ENCODE measurements around the gene DDX47.
"Not testable (repeated sequence)": the region's sequence is repeated elsewhere in the genome, so short reads cannot be mapped to it uniquely, and the experiment has no call there.

The DDX47 gene

DNA sequence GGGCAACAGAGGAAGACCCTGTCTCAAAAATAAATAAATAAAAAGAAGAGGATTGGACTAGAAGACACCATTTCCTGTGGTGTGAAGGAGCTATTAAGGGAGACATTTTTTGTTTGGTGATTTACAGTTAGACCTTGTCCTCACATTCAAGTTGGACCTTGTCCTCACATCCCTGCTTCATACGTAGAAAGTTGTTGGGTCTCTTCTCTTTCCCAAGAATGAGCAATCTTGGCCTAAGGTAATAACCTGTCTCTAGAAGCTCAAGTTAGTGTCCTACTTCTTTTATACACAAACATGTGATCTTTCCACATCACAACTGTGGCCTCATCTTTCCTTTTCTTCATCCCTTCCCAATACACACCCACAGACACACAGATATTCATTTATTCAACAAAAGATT is 14.7 kb upstream of the DDX47 start:
- DNase-seq: no peak

- DNase-seq: no peak
These were observed 13.8 kb upstream of the DDX47 start for GRCh38 chr12:12799163-12799920.

DNA sequence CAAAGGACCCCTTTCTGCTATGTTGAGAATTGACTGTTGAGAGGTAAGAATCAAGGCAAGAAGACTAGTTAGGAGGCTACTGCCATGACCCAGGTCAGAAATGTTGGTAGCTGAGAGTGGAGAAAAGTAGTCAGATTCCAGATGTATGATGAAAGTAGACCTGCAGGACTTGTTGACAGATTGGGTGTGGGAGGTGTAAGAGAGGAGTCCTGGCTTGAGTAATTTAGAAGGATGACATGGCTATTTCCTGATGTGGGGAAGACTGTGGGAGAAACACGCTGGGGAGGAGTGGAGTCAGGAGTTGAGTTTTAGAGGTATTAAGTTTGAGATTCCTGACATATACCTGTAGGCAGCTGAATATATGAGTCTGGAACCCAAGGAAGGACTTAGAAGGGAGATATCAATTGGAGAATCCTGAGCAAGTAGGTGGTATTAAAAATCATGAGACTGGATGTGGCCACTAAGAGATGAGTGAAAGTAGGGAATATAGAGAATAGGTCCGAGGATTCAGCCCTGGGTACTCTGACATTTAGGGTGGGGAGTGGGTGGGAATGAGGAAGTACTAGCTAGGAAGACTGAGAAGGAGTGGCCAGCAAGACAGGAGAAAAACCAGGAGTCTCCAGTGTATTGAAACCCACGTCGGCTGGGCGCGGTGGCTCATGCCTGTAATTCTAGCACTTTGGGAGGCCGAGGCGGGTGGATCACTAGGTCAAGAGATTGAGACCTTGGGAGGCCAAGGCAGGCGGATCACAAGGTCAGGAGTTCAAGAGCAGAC is 12.6 kb upstream of the DDX47 start:
- no peak for DNase-seq

DNA sequence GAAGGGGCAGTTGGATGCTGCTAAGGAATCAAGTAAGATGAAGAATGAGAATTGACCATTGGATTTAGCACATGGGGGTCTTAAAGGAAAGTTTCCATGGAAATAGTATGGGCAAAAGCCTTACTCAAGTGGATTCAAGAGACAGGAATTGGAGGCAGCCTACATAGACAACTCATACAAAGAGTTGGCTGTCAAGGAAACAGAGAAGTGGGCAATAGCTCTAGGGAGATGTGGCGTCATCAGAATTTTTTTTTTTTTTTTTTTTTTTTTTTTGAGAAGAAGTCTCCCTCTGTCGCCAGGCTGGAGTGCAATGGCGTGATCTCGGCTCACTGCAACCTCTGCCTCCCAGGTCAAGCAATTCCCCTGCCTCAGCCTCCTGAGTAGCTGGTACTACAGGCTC is 11.5 kb upstream of the DDX47 start:
- not testable (repeated sequence) for DNase-seq

GRCh38 chr12:12803186-12803585 is 10.0 kb upstream of the DDX47 start:
- DNase-seq: peak; percentile 73

DNA sequence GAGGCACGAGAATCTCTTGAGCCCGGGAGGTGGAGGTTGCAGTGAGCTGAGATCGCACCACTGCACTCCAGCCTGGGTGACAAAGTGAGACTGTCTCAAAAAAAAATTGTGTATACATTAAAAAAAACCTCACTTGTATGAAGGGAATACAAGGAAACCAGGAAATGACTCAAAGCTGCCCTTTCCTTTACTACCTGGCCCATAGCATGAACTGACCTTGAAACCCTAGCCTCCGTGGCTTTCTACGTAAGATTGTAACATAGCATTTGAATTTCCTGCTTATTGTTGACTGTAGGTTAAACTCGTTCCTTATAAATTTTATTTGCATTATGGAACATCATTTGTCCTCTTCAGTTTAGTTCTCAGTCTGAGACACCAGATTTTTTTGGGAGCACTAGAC is 9.1 kb upstream of the DDX47 start:
- no peak for DNase-seq

DNA sequence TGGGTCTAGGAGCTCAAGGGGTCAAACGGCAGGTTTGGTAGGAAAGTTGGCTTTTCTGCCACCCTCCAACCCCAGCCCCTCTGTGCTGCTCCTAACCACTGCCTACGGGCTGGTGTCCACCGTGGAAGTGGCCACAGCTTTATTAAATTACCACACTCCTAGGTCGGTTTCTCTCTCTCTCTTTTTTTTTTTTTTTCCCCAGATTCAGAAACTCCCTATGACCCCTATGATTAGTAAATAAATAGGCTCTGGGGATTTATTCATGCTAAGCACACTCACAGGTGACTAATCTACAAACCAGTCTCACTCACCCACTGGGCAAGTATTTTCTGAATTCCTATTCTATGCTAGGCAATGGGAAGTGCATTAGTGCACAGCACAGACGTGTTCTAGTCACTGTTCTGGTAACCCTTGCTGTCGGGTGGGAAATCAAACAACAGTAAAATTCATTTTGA is 8.7 kb upstream of the DDX47 start:
- no peak for DNase-seq

DNA sequence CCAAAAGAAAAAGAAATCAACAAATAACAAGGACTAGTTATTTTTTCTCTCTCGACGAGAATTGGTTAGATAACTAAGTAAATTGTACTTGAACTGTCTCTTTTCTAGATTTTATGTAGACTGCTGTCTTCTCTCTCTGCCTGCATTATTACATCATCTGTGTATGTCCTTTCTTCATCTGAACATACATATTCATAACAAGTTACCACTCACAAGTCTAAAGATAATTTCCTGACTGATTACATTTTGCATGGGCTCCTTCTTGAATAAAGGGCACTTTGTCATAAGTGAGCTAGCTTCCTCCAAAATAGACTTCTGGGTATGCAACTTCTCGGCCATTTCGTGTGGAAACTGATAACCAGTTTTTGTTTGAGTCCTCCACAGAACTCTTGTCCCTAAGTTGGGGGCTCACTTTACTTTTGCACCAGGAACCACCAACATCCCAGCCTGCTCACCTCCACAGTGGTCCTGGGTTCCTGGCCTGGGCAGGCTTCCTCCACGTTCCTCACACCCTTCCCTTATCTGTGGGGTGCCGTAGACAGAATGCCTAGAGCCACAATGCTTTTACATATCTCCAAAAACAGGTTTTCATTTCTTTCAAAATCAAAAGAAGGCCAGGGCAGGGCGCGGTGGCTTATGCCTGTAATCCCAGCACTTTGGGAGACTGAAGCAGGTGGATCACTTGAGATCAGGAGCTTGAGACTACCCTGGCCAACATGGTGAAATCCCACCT is 6.2 kb upstream of the DDX47 start:
- DNase-seq: no peak

DNA sequence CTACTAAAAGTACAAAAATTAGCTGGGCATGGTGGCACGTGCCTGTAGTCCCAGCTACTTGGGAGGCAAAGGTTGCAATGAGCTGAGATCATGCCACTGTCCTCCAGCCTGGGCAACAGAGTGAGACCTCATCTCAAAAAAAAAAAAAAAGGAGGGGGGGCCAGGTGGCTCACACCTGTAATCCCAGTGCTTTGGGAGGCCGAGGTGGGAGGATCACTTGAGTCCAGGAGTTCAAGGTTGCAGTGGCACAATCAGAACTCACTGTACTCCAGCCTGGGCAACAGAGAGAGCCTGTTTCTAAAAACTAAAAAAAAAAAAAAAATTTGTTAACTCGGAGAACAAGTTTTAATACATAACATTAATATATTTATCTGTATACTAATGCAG is 5.6 kb upstream of the DDX47 start:
- DNase-seq: not testable (repeated sequence)

DNA sequence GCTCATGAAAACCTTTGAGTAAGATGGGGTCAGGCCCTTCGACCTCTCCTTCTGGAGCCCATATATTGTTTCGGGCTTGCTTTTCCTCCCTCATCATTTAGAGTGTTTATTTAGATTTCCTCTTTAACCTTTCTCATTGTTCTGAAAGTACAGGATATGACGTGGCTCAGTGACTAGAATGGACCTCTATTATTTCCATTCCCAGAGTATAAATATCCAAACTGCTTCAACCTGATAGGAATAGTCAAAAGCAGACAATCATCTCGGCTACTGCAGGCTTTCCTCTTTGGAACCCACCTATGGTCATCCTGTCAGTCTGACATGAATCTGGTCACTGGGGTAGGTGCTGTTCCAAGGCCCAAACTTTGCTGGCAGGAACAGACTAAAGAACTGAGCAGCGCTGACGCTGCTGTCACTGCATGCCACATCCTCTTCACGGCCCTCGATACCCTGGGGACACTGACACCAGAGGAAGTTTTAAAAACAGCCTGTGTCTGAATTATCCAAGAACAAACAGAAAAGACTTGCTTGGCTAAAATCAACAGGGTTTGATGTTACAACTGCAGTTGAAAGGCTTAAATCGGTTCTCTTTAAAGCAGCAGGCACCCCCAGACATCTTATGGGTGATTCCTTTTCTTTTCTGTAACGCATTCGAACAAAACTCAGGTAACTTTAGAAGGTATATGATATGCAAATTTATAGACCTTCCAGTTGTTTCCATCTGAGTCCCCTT is 5.0 kb upstream of the DDX47 start:
- DNase-seq: peak; percentile 75

DNA sequence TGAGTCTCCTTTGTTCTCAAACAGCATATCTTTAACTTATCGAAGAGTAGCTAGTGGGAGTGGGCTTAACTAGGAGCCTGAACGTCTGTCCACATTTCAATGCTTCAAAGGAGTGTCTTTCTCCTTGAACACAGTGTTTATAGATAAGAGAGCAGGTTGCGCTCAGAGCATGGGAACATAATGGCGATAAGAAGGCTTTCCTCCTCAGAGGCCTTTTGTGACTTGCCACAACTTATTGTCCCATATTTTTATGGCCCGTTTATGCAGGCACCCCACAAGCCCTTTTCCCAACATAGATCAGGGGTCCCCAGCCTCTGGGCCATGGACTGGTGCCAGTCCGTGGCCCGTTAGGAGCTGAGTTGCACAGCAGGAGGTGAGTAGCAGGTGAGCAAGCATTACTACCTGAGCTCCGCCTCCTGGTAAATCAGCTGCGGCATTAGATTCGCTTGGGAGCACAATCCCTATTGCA is 2.6 kb upstream of the DDX47 start:
- DNase-seq: no peak

- no peak for DNase-seq
These were observed 1.8 kb upstream of the DDX47 start for GRCh38 chr12:12811343-12811742.

- no peak for DNase-seq
These were observed 972 bp upstream of the DDX47 start for GRCh38 chr12:12812174-12812573.

GRCh38 chr12:12812618-12813119 is 477 bp upstream of the DDX47 start:
- DNase-seq: no peak

DNA sequence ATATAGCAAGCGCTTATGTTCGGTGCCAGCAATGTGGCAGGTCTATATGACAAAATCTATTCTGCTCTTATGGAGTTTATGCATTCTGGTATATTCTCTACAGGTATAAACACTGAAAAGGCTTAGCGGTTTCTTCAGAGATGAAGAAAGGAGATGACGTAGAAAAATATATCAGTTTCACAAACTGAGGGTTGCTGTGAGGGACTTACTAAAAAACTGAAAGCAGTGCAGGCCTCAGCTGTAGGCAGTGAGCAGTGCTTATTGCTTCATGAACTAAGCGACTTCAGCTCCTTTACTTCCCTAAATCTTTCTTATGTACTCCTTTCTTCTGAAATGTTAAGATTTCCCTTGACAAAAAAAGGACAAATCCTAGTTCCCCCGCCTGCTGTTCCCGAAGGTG is 4.5 kb downstream of the DDX47 start:
- DNase-seq: no peak

- no peak for DNase-seq
These were observed 5.6 kb downstream of the DDX47 start for GRCh38 chr12:12818701-12819100.

DNA sequence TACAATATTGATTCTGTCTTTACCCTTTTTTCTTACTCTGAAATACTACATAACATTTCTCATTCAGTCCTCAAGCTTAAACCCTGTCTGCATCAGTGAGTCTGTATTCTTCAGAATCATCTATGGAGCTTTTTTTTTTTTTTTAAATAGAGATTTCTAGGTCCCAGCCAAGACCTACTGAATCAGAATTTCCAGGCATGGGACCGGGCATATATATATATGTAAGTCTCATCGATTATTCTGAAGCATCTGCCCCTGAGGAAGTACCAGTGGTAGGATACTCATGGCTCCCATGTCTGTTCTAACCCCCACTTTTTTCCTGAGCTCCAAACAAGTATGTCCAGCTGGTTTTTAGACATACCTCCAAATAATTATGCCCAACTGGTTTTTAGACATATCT is 6.1 kb downstream of the DDX47 start:
- DNase-seq: no peak

DNA sequence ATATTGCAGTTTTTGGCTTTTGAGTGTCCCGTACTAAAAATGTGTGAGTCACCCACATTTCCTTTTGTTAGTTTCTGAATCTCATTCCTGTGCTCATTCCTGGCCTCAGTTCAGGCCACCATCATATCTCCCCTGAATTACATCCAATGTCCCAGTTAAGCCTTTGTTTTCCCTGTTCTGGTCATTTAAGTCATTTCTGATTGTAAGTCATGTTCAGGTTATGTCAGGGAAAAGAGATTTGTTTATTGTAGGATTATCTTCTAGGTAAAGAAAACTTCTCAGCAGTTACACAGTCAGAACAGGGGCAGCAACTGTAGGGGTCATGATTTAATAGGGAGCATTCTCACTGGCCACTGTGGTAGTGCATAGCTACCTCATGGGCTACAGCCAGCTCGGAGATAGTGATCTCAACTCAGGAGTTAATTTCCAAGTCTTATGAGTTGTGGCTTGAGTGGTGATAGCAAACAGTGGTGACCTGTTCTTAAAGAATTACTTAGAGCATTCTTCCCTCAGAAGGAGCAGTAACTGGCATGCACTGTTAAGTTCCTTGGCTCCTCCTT is 6.7 kb downstream of the DDX47 start:
- DNase-seq: no peak

DNA sequence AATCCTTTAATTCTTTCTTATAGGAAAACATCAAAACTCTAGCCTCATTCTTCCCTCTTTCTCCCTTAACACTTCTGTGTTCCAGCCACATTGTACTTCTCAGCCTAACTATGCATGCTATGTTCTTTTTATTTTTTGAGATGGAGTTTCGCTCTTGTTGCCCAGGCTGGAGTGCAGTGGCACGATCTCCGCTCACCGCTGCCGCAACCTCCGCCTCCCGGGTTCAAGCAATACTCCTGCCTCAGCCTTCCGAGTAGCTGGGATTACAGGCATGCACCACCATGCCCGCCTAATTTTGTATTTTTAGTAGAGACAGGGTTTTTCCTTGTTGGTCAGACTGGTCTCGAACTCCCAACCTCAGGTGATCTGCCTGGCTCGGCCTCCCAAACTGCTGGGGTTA is 7.2 kb downstream of the DDX47 start:
- not testable (repeated sequence) for DNase-seq

GRCh38 chr12:12821975-12822374 is 8.8 kb downstream of the DDX47 start:
- no peak for DNase-seq

GRCh38 chr12:12822886-12823285 is 9.7 kb downstream of the DDX47 start:
- no peak for DNase-seq

DNA sequence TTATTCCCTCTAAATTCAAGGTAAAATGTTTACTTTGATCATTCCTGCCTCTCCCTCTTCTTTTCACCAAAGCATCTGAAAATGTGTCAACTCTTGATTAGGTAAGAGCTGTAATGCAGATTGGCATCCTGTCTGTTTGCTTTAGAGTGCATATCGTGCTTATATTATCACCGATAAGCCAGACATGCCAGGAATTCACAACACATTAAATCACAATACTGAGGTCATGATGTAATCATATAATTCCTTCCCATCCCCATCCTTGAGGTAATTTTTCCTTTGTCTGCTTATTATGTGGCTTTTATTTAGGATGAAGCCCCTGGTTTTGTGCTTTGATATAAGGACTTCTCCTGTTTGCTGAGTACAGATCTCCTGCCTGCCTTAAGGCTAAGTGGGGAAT is 10.2 kb downstream of the DDX47 start:
- DNase-seq: no peak
